GM21576 (cell line): Measurements from ENCODE around the gene ENAM.
"Not testable (repeated sequence)": the region's sequence is repeated elsewhere in the genome, so short reads cannot be mapped to it uniquely, and the experiment has no call there.

Experiments used
- ATAC-seq: cut with Tn5 transposase; IDR thresholded peaks from one replicate; pipeline ENCODE4 v1.9.1; 2021; ENCODE audit warnings: mild to moderate bottlenecking, moderate library complexity; ENCODE audit not compliant: unreplicated experiment

Gene ENAM

DNA sequence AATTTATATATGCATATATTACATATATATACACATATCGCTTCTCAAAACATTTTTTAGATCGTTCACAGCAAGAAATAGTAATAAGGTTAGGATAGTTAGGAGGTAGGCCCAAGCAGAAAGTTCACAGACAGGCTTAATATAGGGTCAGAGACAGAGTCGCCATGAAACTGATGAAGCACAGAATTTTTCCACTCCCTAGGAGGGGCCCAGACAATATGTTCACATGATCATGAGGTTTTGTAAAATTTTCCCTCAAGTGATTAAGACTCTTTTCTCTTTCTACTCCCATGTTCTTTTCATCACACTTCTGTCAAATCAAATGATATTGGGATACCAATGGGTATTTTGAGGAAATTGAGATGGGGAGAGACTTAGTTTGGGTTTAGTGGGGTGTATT lies 5.2 kb upstream of the ENAM start:
- no peak for ATAC-seq

DNA sequence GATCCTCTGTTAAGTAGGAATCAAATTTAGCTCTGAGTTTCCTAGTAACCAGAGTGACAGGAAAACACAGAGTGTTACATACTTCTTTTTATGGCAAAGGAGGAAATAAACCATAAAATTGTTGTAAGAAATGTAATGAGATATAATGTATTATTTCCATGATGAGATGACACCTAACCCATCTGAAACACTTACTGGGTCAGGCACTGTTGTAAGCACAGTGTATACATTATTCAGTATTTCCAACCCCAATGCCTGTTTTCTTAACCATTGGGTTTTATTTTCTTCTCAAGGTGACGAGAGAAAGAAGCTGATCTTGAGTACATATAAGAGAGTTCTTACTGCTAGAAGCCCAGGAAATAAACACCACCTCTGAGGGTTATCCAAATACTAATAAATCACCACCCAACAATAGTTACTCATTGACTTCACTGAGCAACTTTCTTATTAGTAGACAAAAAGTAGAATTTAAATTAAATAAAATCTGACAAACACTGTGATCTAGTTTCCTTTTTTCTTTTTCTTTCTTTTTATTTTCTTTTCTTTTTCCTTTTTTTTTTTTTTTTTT lies 4.2 kb upstream of the ENAM start:
- no peak for ATAC-seq

DNA sequence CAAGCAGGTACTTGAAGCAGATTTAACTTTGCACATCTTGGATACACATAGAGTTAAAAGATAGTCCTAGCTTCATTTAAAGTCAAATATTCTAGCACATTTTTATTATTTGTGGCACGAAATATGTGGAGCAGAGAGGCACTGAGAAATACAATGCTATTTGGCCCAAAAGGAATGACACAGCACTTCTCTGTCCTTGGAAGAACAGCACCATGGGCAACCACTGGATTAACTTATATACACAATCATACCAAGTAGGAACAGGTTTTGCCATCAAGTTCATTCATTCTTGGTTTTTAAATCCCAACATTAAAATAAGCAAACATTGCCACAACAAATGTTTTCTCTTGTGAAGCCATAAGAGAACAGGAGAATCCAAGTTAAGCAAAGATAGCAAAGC lies 924 bp upstream of the ENAM start:
- ATAC-seq, result no peak

GRCh38 chr4:70629469-70630090 lies 1.0 kb downstream of the ENAM start:
- no peak for ATAC-seq

- no peak for ATAC-seq
Observed at GRCh38 chr4:70630162-70630561, 1.6 kb downstream of the ENAM start.

- ATAC-seq, result no peak
Observed at GRCh38 chr4:70632028-70632427, 3.5 kb downstream of the ENAM start.

DNA sequence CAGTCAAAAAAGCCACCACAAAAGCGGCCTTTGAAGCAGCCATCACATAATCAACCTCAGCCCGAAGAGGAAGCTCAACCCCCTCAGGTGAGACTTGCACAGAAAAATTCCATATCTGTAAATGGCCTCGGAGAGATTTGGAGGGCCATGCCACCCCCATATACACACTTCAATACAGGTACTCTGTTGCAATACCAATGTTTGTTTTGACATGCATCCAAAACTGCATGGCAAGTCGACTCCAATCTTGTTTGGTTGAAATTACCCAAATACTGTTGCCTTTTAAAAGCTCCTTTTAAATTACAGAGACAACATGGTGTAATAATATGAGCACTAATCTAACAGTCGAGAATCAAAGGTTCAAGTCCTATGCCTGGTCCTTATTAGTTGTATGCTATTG lies 5.9 kb downstream of the ENAM start:
- no peak for ATAC-seq

DNA sequence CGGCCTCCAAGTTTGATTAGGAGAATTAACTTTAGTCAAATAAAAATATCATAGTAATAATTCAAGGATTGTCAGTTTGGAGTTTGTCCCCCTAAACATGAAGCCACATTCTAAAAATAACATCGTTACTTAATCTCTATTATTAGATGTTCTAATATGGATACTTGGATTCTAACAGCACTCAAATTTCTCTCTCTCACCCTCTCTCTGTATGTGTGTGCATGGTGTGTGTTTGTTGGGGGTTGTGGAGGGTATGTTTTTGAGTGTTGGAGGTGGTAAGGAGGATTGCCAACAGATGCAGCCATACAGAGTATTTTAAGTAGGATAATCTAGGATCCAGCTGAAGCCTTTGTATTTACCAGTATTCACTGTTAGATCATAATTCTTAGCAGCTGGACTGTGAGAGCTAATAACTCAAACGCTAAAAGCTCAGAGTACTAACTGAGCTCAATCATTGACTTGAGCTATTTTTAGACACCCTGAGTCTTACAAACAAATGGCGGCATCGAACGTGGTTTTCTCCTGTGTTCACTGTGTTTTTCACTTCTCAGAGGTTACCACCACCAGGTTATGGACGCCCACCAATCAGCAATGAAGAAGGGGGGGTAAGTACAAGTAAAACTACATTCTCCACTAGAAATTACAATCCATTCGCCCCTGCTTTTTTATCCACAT lies 8.8 kb downstream of the ENAM start:
- no peak for ATAC-seq

DNA sequence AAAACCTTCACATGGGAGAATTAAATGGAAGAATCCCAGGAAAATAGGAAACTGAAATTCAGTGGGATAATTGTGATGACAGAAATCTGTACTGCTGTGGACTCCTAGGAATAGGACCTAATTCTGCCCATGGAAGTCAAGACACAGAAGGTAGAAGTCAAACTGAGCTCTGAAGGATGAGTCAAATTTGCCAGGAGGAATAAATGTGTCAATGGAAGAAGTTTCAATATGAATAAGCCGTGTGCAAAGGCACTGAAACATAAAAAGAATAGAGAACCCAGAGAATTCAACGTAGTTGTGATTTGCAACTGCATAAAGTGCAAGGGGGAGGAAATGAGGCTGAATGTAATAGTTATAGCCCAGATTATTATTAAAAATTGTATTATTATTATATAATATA lies 11.6 kb downstream of the ENAM start:
- no peak for ATAC-seq

GRCh38 chr4:70650741-70651140 lies 22.2 kb downstream of the ENAM start:
- ATAC-seq, result not testable (repeated sequence)

DNA sequence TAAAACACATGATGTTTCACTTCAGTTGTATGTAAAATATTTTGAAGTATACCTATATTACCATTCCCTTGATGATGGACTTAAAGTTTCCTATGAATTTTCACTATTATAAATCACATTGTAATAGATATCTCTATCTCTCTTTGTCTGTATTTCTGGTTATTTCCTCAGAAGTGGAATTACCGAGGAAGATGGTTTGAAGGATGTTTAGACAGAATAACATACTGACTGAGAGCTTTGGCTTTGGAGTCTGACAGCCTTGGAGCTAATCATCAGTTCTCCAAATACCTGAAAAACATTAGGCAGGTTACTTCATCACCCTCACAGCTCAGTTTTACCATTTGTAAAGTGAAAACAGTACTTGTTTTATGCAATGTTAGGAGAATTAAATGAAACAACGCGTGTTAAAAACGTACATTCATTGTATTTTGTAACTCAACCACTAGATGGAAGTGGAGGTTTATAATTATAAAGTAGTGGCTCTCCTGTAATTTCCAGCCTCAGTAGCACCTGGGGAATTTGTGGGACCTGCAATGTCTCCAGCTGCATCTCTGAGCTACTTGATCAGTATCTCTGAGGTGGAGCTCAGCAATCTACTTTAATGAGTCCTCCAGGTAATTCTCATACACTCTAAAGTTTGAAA lies 23.4 kb downstream of the ENAM start:
- ATAC-seq, result peak; percentile 40

DNA sequence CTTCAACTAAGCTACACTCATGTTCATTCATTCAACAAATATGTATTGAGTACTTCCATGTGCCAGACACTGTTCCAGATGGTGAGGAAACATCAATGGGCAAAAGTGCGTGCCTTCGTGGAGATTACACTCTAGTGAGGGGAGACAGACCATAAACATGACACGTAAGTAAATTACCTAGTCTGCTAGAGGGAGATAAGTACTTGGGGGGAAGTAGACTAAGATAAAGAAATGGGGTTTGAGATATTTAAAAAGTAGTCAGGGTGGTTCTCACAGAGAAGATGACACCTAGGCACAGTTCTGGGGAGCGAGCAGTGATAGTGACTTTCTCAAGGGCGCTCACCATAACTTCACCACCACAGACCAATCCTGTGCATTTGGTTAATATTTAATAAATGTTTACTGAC lies 26.1 kb downstream of the ENAM start:
- ATAC-seq, result no peak

DNA sequence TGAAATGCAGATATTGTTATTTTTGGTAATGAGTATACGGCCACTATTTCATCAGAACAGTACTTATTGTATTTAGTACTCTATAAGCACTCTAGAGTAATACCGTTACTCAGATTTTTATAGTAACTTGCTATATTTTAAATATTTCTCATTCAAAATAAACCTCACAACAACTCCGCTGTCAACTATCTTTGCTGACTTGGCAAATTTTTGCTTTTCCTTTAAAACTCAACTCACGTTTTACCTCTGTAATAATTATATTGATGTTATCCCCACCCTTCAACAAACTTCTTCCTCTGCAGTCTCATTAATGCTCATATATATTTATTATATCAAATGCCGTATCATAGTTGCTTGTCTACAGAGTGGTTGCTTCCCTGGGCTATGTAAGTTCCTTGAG lies 28.8 kb downstream of the ENAM start:
- no peak for ATAC-seq

GRCh38 chr4:70658418-70658817 lies 29.9 kb downstream of the ENAM start:
- ATAC-seq, result no peak

- ATAC-seq, result no peak
Observed at GRCh38 chr4:70660106-70660505, 31.6 kb downstream of the ENAM start.

GRCh38 chr4:70661309-70661922 lies 32.9 kb downstream of the ENAM start:
- peak; percentile 75 for ATAC-seq

- ATAC-seq, result no peak
Observed at GRCh38 chr4:70666369-70666768, 37.8 kb downstream of the ENAM start, which contains the start of gene JCHAIN. Gene JCHAIN (minus strand): TSS chr4:70666508. CDS start chr4:70666490, 18 bp downstream.

DNA sequence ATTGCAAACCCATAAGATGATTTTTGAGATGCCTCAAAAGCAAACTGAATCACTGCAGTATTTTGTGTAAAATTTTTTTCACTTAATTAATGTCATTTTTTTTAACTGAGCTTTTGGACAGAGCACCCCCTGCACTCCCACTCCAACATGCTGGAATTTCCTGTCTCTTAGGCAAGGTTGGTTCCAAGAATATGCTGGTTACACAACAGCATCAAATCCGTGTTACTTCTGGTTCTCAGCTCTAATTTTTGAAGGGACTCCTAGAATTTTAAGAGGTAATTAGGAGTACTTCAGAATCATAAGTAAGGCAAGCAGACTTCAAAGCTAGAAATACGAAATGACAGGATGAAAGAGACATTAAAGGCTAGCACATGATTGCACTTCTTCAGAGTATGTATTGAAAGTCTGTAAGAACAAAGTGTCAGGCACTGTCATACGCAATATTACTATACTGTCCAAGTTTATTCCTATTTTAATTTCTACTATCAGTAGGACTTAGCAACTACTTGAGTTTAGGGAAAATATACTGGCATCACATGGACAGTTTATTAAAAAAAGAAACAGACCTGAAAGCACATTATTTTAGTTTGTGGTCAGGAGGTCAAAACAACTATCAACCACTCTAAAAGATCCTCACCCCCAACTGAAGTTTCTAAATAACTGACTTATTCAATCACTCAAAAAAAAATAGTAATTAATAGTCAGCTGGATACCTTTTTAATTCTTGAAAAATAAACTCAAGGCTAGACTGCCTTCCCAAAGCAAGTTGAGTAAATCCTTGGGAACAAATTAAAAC lies 39.4 kb downstream of the ENAM start:
- ATAC-seq, result no peak

- ATAC-seq, result no peak
Observed at GRCh38 chr4:70670332-70671014, 41.9 kb downstream of the ENAM start.

DNA sequence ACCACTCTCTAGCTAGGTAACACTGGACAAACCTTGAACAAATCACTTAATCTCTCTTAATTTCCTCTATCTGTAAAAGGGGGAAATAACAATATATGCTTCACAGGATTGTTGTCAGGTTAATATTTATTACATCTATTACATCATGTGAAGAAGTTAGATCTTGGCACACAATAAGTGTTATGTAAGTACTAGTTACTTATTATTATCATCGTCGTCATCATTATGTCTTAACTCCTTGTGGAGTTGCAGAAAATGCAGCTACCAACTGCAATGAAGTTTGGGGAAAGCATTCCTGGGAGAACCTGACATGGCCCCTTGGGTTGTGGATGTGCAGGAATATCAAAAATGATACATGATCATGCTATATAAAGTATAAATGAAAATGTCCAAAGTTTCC lies 42.5 kb downstream of the ENAM start:
- ATAC-seq, result no peak
